ENCODE results near the gene MTHFD1.

DNA sequence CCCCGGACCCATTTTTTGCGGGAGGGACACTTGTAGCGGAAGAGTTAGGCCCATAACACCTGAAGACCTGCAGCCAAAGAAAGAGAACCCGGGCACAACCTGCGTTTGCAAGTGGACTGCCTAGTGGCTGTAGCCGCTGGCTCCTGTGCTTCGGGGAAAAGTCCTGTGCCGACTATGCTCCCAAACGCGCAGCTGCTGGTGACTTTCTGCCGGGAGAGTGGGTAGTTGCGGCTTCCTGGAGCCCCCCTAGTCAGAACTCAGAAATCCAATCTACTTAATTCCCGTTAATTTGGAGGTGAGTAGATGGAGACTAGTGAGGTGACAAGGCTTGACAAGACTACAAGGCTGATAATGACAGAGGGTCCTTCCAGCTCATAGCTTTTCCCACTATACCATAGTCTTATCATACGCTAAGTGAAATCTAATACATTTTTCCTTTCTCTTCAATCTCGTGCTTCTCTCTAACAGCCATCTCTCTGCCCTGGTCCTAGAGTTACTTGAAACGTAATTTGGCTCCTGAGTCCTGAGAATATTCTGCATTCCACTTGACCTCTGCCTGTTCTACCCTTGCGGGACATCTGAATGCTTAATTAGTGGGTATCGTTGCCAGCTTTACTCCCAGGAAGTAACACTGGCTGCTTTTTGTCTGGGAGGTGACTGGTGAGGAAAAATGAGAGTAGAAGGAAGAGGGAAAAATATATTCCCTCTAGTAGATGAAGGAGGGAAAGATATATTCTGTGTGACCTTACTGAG lies 556 bp downstream of the MTHFD1 start:
- no peak for TF ChIP-seq POLR2A (IDR thresholded peaks at IDR 0.05)
- TF ChIP-seq, protein P1, sequence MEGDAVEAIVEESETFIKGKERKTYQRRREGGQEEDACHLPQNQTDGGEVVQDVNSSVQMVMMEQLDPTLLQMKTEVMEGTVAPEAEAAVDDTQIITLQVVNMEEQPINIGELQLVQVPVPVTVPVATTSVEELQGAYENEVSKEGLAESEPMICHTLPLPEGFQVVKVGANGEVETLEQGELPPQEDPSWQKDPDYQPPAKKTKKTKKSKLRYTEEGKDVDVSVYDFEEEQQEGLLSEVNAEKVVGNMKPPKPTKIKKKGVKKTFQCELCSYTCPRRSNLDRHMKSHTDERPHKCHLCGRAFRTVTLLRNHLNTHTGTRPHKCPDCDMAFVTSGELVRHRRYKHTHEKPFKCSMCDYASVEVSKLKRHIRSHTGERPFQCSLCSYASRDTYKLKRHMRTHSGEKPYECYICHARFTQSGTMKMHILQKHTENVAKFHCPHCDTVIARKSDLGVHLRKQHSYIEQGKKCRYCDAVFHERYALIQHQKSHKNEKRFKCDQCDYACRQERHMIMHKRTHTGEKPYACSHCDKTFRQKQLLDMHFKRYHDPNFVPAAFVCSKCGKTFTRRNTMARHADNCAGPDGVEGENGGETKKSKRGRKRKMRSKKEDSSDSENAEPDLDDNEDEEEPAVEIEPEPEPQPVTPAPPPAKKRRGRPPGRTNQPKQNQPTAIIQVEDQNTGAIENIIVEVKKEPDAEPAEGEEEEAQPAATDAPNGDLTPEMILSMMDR (IDR thresholded peaks at IDR 0.05 in 8 of 11, conservative IDR thresholded peaks at IDR 0.05 in 3 of 11): no peak

All from spleen (tissue), 7 donors.